Osteoblast (primary cell): ENCODE measurements around the gene GABPB1. TPM values are rescaled to one million over a fixed set of nuclear protein-coding genes. Genes with fewer than 3 reads are reported as not detected.

ENCODE experiments used
- DNase-seq: peaks from one replicate; pipeline ENCODE4 v3.0.0; 2011; ENCODE audit warnings: low spot score, mixed read lengths; ENCODE audit not compliant: insufficient read length; ENCODE audit errors: missing footprints
- H2AFZ ChIP-seq: 2 replicates; pipeline ENCODE4 v1.6.0; 2011; ENCODE audit warnings: mild to moderate bottlenecking, low read length
- H3K27ac ChIP-seq: 2 replicates; pipeline ENCODE4 v1.5.1; 2011; ENCODE audit warnings: mild to moderate bottlenecking, low read depth, low read length, moderate library complexity
- H3K27me3 ChIP-seq: 2 replicates; pipeline ENCODE4 v1.6.0; 2012; ENCODE audit warnings: mild to moderate bottlenecking, control low read depth, inconsistent platforms, low read length, moderate library complexity; ENCODE audit not compliant: insufficient read depth
- H3K36me3 ChIP-seq: 2 replicates; pipeline ENCODE4 v1.5.1; 2011; ENCODE audit warnings: mild to moderate bottlenecking, low read length, control low read depth, moderate library complexity; ENCODE audit not compliant: insufficient read depth
- H3K4me1 ChIP-seq: 2 replicates; pipeline ENCODE4 v1.5.1; 2011; ENCODE audit warnings: mild to moderate bottlenecking, low read length, control low read depth, moderate library complexity; ENCODE audit not compliant: insufficient read depth
- H3K4me2 ChIP-seq: 2 replicates; pipeline ENCODE4 v1.6.0; 2011; ENCODE audit warnings: mild to moderate bottlenecking, low read length; ENCODE audit not compliant: insufficient read depth
- H3K4me3 ChIP-seq: fragments of 200-600 bp; sonication (generic); 3 replicates; pipeline ENCODE4 v1.5.1; 2012; ENCODE audit warnings: mild to moderate bottlenecking, low read length, inconsistent platforms; ENCODE audit not compliant: insufficient read depth
- H3K79me2 ChIP-seq: 2 replicates; pipeline ENCODE4 v1.6.0; 2012; ENCODE audit warnings: mild to moderate bottlenecking, low read length, control low read depth, inconsistent platforms; ENCODE audit not compliant: insufficient read depth
- H3K9me3 ChIP-seq: 2 replicates; pipeline ENCODE4 v1.5.1; 2011; ENCODE audit warnings: low read depth, low read length, control low read depth
- H4K20me1 ChIP-seq: 2 replicates; pipeline ENCODE4 v1.6.0; 2012; ENCODE audit warnings: mild to moderate bottlenecking, low read length, control low read depth; ENCODE audit not compliant: insufficient read depth
- CTCF ChIP-seq: IDR thresholded peaks from 2 replicates; pipeline ENCODE4 v1.5.1; 2011; ENCODE audit warnings: mild to moderate bottlenecking, low read depth, low read length, moderate library complexity; ENCODE audit errors: extremely low read depth
- total RNA-seq: library from RNA; depleted of rRNA; stranded (reverse); fragments of >200 nt; gene quantifications from 2 replicates; pipeline ENCODE4 v1.2.3, GENCODE V29; 2012

The GABPB1 gene
- total RNA-seq, 1 donor = 44.9 TPM

GRCh38 chr15:50252556-50252955 is 102.4 kb downstream of the GABPB1 start:
- Histone ChIP-seq H3K27me3 (peaks cover 39% of the 10 kb centered on the region), H3K4me2 (no peak overlapping the region), H3K9me3 (no peaks in the 10 kb centered on the region), H3K79me2 (no peaks in the 10 kb centered on the region), H3K36me3 (no peaks in the 10 kb centered on the region), H3K4me1 (no peaks in the 10 kb centered on the region), H2AFZ (no peak overlapping the region), H3K27ac (no peak overlapping the region), H3K4me3 (no peak overlapping the region), H4K20me1 (no peaks in the 10 kb centered on the region)
- no peak for DNase-seq
- TF ChIP-seq CTCF = no peak

DNA sequence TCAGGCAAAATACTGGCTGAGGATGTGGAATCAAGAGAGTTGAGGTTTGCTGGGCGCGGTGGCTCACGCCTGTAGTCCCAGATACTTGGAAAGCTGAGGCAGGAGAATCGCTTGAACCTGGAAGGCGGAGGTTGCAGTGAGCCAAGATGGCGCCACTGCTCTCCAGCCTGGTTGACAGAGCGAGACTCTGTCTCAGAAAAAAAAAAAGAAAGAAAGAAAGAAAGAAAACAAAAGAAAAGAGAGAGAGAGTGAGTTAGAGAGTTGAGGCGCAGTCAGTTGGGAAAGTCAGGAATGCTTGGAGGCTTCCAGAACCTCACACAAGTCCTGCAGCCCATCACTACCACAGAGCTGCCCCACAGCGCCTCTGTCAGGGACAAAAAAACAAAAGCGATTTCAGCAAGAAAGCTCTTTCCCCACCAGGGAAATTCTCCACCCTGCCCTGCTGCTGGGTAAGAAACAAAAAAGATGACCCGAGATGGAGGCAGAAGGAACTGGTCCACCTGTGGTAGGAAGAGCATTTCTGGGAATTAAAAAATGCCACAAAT is 103.3 kb downstream of the GABPB1 start:
- Histone ChIP-seq H3K27ac (no peak overlapping the region), H3K9me3 (no peaks in the 10 kb centered on the region), H3K4me2 (no peak overlapping the region), H2AFZ (no peak overlapping the region), H3K27me3 (peaks cover 39% of the 10 kb centered on the region), H3K4me1 (no peaks in the 10 kb centered on the region), H3K79me2 (no peaks in the 10 kb centered on the region), H4K20me1 (no peaks in the 10 kb centered on the region), H3K36me3 (no peaks in the 10 kb centered on the region), H3K4me3 (no peak overlapping the region)
- no peak for DNase-seq
- peak; percentile 26 for TF ChIP-seq CTCF

GRCh38 chr15:50250760-50251394 is 104.1 kb downstream of the GABPB1 start:
- no peaks in the 10 kb centered on the region for H4K20me1 ChIP-seq
- H3K4me1 ChIP-seq = no peaks in the 10 kb centered on the region
- peaks cover 39% of the 10 kb centered on the region for H3K27me3 ChIP-seq
- no peak overlapping the region for H3K27ac ChIP-seq
- no peak for DNase-seq
- no peak overlapping the region for H3K4me3 ChIP-seq
- no peak for TF ChIP-seq CTCF
- no peaks in the 10 kb centered on the region for H3K9me3 ChIP-seq
- no peak overlapping the region for H3K4me2 ChIP-seq
- no peaks in the 10 kb centered on the region for H3K36me3 ChIP-seq
- H3K79me2 ChIP-seq = no peaks in the 10 kb centered on the region
- no peak overlapping the region for H2AFZ ChIP-seq

- Histone ChIP-seq H3K9me3 (no peaks in the 10 kb centered on the region), H2AFZ (no peak overlapping the region), H3K79me2 (no peaks in the 10 kb centered on the region), H3K4me3 (no peak overlapping the region), H4K20me1 (no peaks in the 10 kb centered on the region), H3K27ac (no peak overlapping the region), H3K4me2 (no peak overlapping the region), H3K27me3 (peaks cover 39% of the 10 kb centered on the region), H3K4me1 (no peaks in the 10 kb centered on the region), H3K36me3 (no peaks in the 10 kb centered on the region)
- TF ChIP-seq CTCF = no peak
- DNase-seq = no peak
These were observed 105.3 kb downstream of the GABPB1 start for GRCh38 chr15:50249704-50250103.
